Neuronal stem cell (in vitro differentiated cells): ENCODE measurements around the gene PFKM.

Experiments used
- DNase-seq: peaks from one replicate; pipeline ENCODE4 v3.0.0-alpha.2; 2013; ENCODE audit warnings: low spot score
- H2AFZ ChIP-seq: one replicate; pipeline ENCODE4 v1.6.1; 2013; ENCODE audit warnings: mild to moderate bottlenecking, low read length, inconsistent platforms
- H2AK5ac ChIP-seq: 2 replicates; pipeline ENCODE4 v1.6.1; 2013; ENCODE audit warnings: low read depth, mild to moderate bottlenecking, inconsistent platforms, low read length, moderate library complexity, mixed read lengths
- H2BK120ac ChIP-seq: 2 replicates; pipeline ENCODE4 v1.6.1; 2013; ENCODE audit warnings: low read depth, mild to moderate bottlenecking, inconsistent platforms, low read length, moderate library complexity, mixed read lengths
- H2BK12ac ChIP-seq: one replicate; pipeline ENCODE4 v1.6.1; 2013; ENCODE audit warnings: low read length, inconsistent platforms
- H2BK15ac ChIP-seq: 2 replicates; pipeline ENCODE4 v1.6.1; 2013; ENCODE audit warnings: mild to moderate bottlenecking, low read length, inconsistent platforms, mixed read lengths
- H2BK5ac ChIP-seq: one replicate; pipeline ENCODE4 v1.6.1; 2013; ENCODE audit warnings: inconsistent platforms, mild to moderate bottlenecking, low read length, moderate library complexity
- H3K14ac ChIP-seq: one replicate; pipeline ENCODE4 v1.6.1; 2013; ENCODE audit warnings: low read length, inconsistent platforms
- H3K18ac ChIP-seq: 2 replicates; pipeline ENCODE4 v1.6.1; 2013; ENCODE audit warnings: low read length, inconsistent platforms
- H3K23ac ChIP-seq: 2 replicates; pipeline ENCODE4 v1.6.1; 2013; ENCODE audit warnings: low read depth, mild to moderate bottlenecking, mixed read lengths, low read length, inconsistent platforms; ENCODE audit not compliant: poor library complexity
- H3K27ac ChIP-seq: replicated peaks from 3 replicates; pipeline ENCODE4 v1.5.1; 2013; ENCODE audit warnings: low read length, inconsistent platforms
- H3K27me3 ChIP-seq, 3 experiments: 2 replicates each; pipeline ENCODE4 v1.6.1; 2013; ENCODE audit warnings: low read length in 3 of 3, mild to moderate bottlenecking in 2 of 3, inconsistent platforms in 1 of 3, low read depth in 1 of 3, mixed read lengths in 1 of 3, moderate library complexity in 1 of 3; ENCODE audit not compliant: control insufficient read depth in 3 of 3, insufficient read depth in 3 of 3
- H3K36me3 ChIP-seq, 2 donors: replicated peaks in 1 of 2; 2 replicates each; pipeline ENCODE4 v1.6.1; 2013; ENCODE audit warnings: low read length in 2 of 2; ENCODE audit not compliant: control insufficient read depth in 2 of 2, insufficient read depth in 2 of 2
- H3K4ac ChIP-seq: 2 replicates; pipeline ENCODE4 v1.6.1; 2013; ENCODE audit warnings: inconsistent platforms, mild to moderate bottlenecking, low read length, moderate library complexity
- H3K4me1 ChIP-seq, 2 donors: 1 replicate in 1 of 2; 2 replicates in 1 of 2; pipeline ENCODE4 v1.6.1; 2013; ENCODE audit warnings: low read length in 2 of 2, low read depth in 1 of 2; ENCODE audit not compliant: control insufficient read depth in 2 of 2, insufficient read depth in 1 of 2
- H3K4me2 ChIP-seq: one replicate; pipeline ENCODE4 v1.6.1; 2013; ENCODE audit warnings: mild to moderate bottlenecking, low read length, inconsistent platforms; ENCODE audit not compliant: insufficient read depth, poor library complexity, severe bottlenecking
- H3K4me3 ChIP-seq, 2 donors: 2 replicates each; pipeline ENCODE4 v1.5.1; 2013; ENCODE audit warnings: low read length in 2 of 2, mild to moderate bottlenecking in 2 of 2, inconsistent platforms in 1 of 2, moderate library complexity in 1 of 2
- H3K79me1 ChIP-seq: one replicate; pipeline ENCODE4 v1.6.1; 2013; ENCODE audit warnings: low read depth, mild to moderate bottlenecking, inconsistent platforms, low read length, moderate library complexity
- H3K9ac ChIP-seq: one replicate; pipeline ENCODE4 v1.6.1; 2013; ENCODE audit warnings: mild to moderate bottlenecking, low read depth, low read length, inconsistent platforms; ENCODE audit not compliant: poor library complexity
- H3K9me3 ChIP-seq, 2 donors: replicated peaks in 1 of 2; 2 replicates each; pipeline versions ENCODE3 to v1.6.1; 2013; ENCODE audit warnings: low read length in 2 of 2, mild to moderate bottlenecking in 2 of 2, inconsistent platforms in 1 of 2, low read depth in 1 of 2, mixed read lengths in 1 of 2, moderate library complexity in 1 of 2; ENCODE audit not compliant: control insufficient read depth in 2 of 2, insufficient read depth in 1 of 2
- H4K8ac ChIP-seq: one replicate; pipeline ENCODE4 v1.6.1; 2013; ENCODE audit warnings: low read depth, mild to moderate bottlenecking, inconsistent platforms, low read length, moderate library complexity
- H4K91ac ChIP-seq: one replicate; pipeline ENCODE4 v1.6.1; 2013; ENCODE audit warnings: low read length, low read depth, mild to moderate bottlenecking, inconsistent platforms; ENCODE audit not compliant: poor library complexity
- WGBS, 2 donors: extraction: QIAGEN DNeasy Blood & Tissue Kit; methylation state at CpG; one replicate each; pipeline ENCODE4 v1.1.7; 2013; ENCODE audit warnings: missing lambda C conversion rate in 2 of 2, mixed read lengths in 1 of 2; ENCODE audit not compliant: insufficient read length in 2 of 2, insufficient replicate concordance in 1 of 2; ENCODE audit errors: extremely low coverage in 2 of 2; 5-methylcytosine and 5-hydroxymethylcytosine counted together

Gene PFKM

GRCh38 chr12:48180857-48181495 is 61.8 kb downstream of the PFKM start:
- Histone ChIP-seq H3K4me2 (no peak overlapping the region), H3K4ac (no peak overlapping the region), H3K4me1 (peaks cover 14 to 26% of the 10 kb centered on the region in 2 donors), H2AK5ac (no peak overlapping the region), H3K14ac (no peak overlapping the region), H2BK12ac (no peak overlapping the region), H4K91ac (no peak overlapping the region), H3K27me3 (peaks cover 0 to 21% (median 8%) of the 10 kb centered on the region in 3 experiments), H2BK120ac (no peak overlapping the region), H3K79me1 (no peaks in the 10 kb centered on the region), H3K27ac (no peak overlapping the region), H3K36me3 (no peaks in the 10 kb centered on the region), H3K18ac (no peak overlapping the region), H2BK5ac (no peak overlapping the region), H4K8ac (no peak overlapping the region), H3K9ac (no peak overlapping the region), H3K23ac (no peak overlapping the region), H3K4me3 (no peak overlapping the region), H3K9me3 (no peaks in the 10 kb centered on the region), H2AFZ (no peak overlapping the region), H2BK15ac (no peak overlapping the region)
- no peak for DNase-seq
- no CpG with 5 or more reads among the region's 2 CpGs for WGBS, 2 donors

- peak overlapping the region; percentile 84 for H3K27ac ChIP-seq
- no CpG with 5 or more reads among the region's 7 CpGs for WGBS, 2 donors
- H3K79me1 ChIP-seq, result no peaks in the 10 kb centered on the region
- no peak overlapping the region for H2BK12ac ChIP-seq
- peaks cover 15 to 23% of the 10 kb centered on the region in 2 donors for H3K4me1 ChIP-seq
- peak overlapping the region; percentile 11 for H3K18ac ChIP-seq
- no peaks in the 10 kb centered on the region for H3K36me3 ChIP-seq
- no peak overlapping the region for H3K14ac ChIP-seq
- H3K4me2 ChIP-seq, result peak overlapping the region; percentile 85
- H2AFZ ChIP-seq, result peak overlapping the region; percentile 93
- H2BK120ac ChIP-seq, result no peak overlapping the region
- H3K23ac ChIP-seq, result no peak overlapping the region
- no peak for DNase-seq
- no peak overlapping the region for H4K8ac ChIP-seq
- H4K91ac ChIP-seq, result no peak overlapping the region
- no peak overlapping the region for H2AK5ac ChIP-seq
- H3K4me3 ChIP-seq, result peak overlapping the region; percentile 65 to 95
- no peak overlapping the region for H2BK15ac ChIP-seq
- H3K9ac ChIP-seq, result no peak overlapping the region
- H2BK5ac ChIP-seq, result no peak overlapping the region
- H3K27me3 ChIP-seq, result peaks cover 0 to 21% (median 8%) of the 10 kb centered on the region in 3 experiments
- no peaks in the 10 kb centered on the region for H3K9me3 ChIP-seq
- no peak overlapping the region for H3K4ac ChIP-seq
Measured at GRCh38 chr12:48182631-48183030, 63.5 kb downstream of the PFKM start.

GRCh38 chr12:48183091-48183875 is 64.1 kb downstream of the PFKM start, which contains the start of gene CCDC184:
Gene CCDC184 (plus strand): TSS chr12:48183644. CDS start chr12:48184123, 479 bp downstream.
- Histone ChIP-seq H3K14ac (no peak within 1 kb of the TSS), H2AFZ (peak within 1 kb of the TSS; percentile 93), H2BK15ac (no peak within 1 kb of the TSS), H4K8ac (no peak within 1 kb of the TSS), H3K4me2 (peak within 1 kb of the TSS; percentile 85), H3K23ac (no peak within 1 kb of the TSS), H3K18ac (peak within 1 kb of the TSS; percentile 84), H4K91ac (no peak within 1 kb of the TSS), H3K4me1 (peaks cover 15 to 23% of the 10 kb centered on the region in 2 donors), H3K36me3 (no peaks in the 10 kb centered on the region), H3K27me3 (peaks cover 0 to 21% (median 8%) of the 10 kb centered on the region in 3 experiments), H3K27ac (peak within 1 kb of the TSS; percentile 84), H3K4me3 (peak within 1 kb of the TSS; percentile 65 to 95), H2BK12ac (no peak within 1 kb of the TSS), H2BK120ac (peak within 1 kb of the TSS; percentile 53), H3K79me1 (no peaks in the 10 kb centered on the region), H2AK5ac (peak within 1 kb of the TSS; percentile 21), H3K9me3 (no peaks in the 10 kb centered on the region), H3K4ac (no peak within 1 kb of the TSS), H2BK5ac (peak within 1 kb of the TSS; percentile 32), H3K9ac (peak within 1 kb of the TSS; percentile 27)
- peak; percentile 86 for DNase-seq
- WGBS, 2 donors, result no CpG with 5 or more reads among the region's 61 CpGs
